GM19193 (cell line): Measurements from ENCODE around the gene SBF2.

Experiments used
- POLR2A ChIP-seq: IDR thresholded peaks from 4 replicates; pipeline ENCODE4 v1.6.1; 2011; ENCODE audit not compliant: insufficient read depth, insufficient read length; ENCODE audit errors: extremely low read depth

The SBF2 gene

DNA sequence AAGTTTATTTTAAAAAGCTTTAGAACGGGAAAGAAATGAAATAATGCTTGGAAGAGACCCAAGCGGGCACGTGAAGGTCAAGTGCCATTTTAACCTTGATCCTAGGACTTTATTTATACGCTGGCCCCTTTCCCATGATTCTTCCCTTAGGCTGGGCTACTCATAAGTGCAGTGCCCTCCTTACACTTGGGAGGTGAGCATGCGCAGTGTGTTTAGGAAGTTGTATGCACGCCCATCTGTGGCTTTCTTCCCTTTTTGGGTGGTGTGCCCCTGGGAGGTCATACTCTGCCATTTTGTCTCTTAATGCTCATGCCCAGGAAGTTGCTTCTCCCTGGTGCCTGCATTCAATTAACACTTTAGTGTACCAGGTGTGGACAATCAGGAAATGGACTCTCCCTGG is 390.4 kb downstream of the SBF2 start:
- no peak for TF ChIP-seq POLR2A

GRCh38 chr11:9901943-9902342 is 392.1 kb downstream of the SBF2 start:
- no peak for TF ChIP-seq POLR2A

DNA sequence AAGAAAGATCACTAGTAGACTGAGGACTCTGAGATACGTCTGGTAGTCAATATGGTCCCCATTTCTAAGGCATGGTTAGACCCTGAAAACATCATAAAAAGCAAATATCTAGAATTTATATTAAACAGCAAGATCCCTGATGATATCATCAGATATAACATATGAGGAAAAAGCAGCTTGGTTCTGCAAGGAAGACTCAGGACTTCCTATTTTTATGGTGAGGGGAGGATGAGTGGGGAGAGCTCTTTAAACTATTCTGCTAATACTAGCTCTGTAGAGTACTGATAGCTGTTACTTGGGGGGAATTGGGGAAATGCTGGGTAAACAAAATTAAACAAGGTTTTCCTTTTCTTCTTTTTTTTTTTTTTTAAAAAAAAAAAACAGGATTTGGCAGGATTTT is 394.3 kb downstream of the SBF2 start:
- TF ChIP-seq POLR2A, result no peak

- no peak for TF ChIP-seq POLR2A
Observed at GRCh38 chr11:9896902-9897301, 397.1 kb downstream of the SBF2 start.

DNA sequence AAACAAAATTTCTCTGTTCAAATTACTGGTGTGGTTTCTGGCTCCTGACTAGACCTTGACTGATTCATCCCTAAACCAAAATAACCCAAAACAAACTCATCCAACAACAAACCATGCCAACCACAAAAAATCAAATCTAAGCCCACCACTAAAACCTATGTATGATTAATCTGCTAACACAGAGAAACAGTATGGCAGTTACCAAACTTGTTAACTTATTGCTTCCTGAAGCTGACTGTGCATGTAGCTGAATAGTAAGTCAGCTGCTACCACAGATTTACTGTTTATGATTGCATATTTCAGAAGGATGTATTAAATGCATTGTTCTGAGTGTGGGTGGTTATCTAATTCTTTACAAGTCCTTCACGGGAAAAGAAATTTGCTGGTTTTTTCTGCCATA is 399.0 kb downstream of the SBF2 start:
- TF ChIP-seq POLR2A, result no peak

DNA sequence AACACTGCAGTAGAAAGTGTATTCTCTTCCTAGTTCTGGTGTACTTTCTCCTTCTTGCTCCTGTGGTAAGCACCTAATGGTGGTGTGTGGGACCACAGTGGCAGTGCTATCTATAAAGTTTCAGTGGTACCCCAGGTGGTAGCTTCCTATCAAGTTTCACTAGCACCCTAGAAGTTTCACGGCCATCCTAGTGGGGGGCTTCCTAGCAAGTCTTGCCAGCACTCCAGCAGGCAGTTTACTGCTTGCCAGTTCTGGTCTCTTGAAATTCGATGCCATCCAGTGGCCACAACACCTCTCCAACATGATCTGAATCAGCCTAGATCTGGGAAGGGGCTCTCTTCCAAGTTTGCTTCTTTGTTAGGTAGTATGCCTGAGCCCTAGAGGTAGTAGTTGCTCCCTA is 400.5 kb downstream of the SBF2 start:
- no peak for TF ChIP-seq POLR2A

- TF ChIP-seq POLR2A, result no peak
Observed at GRCh38 chr11:9888938-9889337, 405.1 kb downstream of the SBF2 start.

DNA sequence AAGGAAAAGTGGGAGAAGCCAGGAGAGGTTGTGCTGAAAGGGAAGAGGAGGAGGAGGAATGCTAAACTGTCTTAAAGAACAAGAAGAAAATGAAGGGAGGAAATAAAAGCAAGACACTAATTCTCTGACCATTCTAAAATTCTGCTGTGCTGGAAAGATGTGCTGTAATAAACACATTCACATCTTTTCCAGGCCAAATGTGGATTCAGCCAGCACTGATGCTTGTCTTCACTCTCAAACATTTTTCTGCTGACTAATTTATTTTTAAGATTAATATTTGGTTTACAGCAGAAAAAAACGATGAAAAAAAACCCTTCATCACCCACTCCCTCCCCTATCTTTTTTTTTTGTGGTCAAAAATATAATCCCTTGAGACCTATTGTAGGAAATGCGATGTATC is 406.5 kb downstream of the SBF2 start:
- no peak for TF ChIP-seq POLR2A

DNA sequence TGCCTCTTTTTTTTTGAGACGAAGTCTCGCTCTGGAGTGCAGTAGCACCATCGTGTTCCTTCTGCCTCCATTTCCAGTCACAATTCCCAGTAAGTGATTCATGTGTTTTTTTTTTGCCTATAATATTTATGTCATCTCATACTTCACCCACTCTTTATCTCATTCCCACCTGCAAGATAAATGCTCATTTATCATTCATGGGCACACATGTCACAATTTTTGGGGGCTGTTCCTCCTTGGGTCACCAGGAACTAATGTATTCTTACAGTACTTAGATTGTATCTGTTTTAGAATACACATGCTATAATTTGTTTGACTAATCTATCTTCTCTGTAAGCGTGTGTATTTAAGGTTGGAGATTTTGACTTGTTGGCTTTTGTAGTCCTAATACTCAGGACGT is 407.4 kb downstream of the SBF2 start:
- no peak for TF ChIP-seq POLR2A

DNA sequence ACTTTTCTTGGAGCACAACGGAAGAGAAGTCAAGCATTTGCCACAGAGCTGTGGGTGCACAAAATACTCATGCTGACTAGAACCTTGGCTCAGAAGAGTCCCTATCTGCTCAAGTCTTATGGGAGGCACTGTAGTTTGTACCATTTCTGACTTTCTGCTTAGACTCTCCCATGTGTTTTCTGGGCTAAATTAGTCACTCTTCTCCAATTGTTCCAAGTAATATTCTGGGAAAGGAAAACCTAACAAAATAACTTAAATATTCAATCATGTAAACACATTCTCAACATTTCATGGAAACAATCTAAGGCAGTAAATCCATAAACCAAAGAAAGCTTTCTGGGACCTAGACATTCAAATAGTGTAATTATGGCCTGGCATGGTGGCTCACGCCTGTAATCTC is 409.4 kb downstream of the SBF2 start:
- no peak for TF ChIP-seq POLR2A

- TF ChIP-seq POLR2A, result no peak
Observed at GRCh38 chr11:9880657-9881056, 413.4 kb downstream of the SBF2 start.

- no peak for TF ChIP-seq POLR2A
Observed at GRCh38 chr11:9878936-9879335, 415.1 kb downstream of the SBF2 start.

- no peak for TF ChIP-seq POLR2A
Observed at GRCh38 chr11:9876331-9876730, 417.7 kb downstream of the SBF2 start.

DNA sequence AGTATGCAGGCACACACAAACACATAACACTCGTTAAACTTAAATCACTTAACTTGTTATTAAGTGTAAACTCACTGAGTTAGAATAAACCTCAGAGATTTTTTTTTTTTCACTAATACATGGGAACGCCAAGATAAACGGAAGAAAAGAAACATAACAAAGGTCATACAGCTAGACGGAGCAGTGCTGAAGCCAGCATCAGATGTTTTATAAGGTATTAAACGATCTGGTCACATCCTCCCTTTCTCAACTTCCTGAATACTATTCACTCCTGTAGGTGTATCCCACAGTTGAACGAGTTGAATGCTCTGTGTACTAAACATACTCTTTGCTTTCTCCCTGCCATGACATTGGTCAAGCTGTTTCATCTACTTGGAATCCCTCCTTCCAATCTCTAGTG is 418.2 kb downstream of the SBF2 start:
- TF ChIP-seq POLR2A, result no peak

- TF ChIP-seq POLR2A, result no peak
Observed at GRCh38 chr11:9875399-9875798, 418.6 kb downstream of the SBF2 start.

DNA sequence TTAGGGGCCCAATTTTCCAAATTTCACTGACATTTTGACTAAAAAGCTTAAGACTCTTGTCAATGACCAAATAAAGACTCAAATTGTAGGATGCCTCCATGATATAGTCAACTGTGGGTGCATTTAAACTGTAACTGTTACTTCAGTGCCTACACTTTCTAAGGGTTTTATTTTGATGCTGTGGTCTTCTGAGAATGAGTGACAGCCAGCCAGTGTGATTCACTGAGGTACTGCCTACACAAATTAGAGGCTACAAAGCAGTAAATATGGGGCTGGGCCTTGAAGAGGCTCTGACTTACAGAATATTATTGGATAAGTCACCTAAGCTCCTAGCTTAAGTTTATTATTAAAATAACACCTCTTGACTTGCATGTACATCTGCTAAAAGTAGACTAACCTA is 419.6 kb downstream of the SBF2 start:
- no peak for TF ChIP-seq POLR2A

GRCh38 chr11:9868641-9869040 is 425.4 kb downstream of the SBF2 start:
- TF ChIP-seq POLR2A, result no peak

- TF ChIP-seq POLR2A, result no peak
Observed at GRCh38 chr11:9862981-9863380, 431.0 kb downstream of the SBF2 start.
